Stimulated activated CD8-positive, alpha-beta memory T cell treated with anti-CD3 and anti-CD28 coated beads, Interleukin-2, amount 100 ng/mL, for 1 hour (primary cell): ENCODE results near the gene APCDD1L.

Source experiments
- DNase-seq, 2 donors: peaks; one replicate each; pipeline ENCODE4 v3.0.0-alpha.2; 2020; ENCODE audit warnings: low read depth in 2 of 2

The APCDD1L gene

DNA sequence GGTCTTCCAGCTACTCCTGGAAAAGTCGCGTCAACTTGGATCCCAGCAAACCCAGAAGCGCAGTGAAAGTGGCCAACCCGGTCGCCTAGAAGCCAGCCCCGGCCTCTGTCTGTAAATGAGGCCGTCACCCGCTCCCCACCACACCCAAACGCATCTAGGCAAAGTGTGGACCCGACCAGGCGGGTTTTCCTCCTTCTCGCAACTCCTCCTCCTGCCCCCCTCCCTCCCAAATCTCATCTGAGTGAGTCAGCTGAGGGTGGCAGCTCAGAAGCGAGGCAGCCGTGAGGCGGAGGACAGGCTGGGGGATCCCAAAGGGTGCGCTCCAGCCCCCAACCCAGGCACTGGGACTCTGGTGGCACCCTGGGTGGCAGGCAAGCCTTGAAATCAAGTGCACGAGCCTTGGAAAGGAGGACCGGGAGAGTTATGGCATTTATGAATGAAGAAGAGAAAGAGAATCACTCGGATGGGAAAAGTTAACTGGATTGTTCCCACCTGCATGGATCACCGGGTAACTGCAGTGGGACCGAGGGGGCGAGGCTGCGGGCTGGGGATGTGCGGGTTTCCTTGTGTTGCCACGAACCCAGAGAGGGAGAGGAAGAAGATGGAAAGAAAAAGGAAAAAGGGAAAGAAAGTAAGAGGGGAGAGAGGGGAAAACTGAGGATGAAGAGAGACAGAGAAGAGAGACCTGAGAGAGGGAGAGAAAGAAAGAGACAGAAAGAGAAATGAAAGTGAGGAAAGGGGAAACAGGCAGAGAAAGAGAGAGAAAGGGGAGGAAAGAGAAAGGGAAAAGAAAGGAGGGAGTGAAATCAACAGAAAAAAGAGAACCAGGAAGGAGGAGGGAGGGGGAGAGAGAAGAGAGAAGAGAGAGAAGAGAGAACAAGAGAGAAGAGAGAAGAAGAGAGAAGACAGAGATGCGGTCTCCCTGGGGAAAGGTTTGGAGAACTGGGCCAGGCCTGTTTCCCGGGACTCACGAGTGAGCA, at the start of gene APCDD1L:
Gene APCDD1L (minus strand): TSS at position 167 of the 980 bp plus-strand sequence. CDS start 692 bp downstream, outside the sequence.
- DNase-seq = no peak

DNA sequence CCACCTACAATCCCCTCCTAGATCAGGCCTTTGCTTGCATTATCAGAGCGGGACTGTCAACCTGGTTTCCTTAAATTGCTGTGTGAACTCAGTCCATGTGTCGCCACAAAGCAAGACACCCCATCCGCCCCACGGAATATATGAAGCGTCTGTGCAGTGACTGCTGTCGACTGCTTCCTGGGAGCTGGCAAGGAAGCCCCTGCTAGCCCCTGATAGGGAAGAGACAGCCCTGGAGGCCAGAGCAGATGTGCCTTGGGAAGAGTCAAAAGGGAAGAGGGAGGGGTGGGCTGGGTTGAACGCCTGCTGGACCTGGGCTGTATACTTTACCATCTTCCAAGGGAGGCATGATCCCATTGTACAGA, 44.1 kb upstream of the APCDD1L start:
- no peak for DNase-seq

DNA sequence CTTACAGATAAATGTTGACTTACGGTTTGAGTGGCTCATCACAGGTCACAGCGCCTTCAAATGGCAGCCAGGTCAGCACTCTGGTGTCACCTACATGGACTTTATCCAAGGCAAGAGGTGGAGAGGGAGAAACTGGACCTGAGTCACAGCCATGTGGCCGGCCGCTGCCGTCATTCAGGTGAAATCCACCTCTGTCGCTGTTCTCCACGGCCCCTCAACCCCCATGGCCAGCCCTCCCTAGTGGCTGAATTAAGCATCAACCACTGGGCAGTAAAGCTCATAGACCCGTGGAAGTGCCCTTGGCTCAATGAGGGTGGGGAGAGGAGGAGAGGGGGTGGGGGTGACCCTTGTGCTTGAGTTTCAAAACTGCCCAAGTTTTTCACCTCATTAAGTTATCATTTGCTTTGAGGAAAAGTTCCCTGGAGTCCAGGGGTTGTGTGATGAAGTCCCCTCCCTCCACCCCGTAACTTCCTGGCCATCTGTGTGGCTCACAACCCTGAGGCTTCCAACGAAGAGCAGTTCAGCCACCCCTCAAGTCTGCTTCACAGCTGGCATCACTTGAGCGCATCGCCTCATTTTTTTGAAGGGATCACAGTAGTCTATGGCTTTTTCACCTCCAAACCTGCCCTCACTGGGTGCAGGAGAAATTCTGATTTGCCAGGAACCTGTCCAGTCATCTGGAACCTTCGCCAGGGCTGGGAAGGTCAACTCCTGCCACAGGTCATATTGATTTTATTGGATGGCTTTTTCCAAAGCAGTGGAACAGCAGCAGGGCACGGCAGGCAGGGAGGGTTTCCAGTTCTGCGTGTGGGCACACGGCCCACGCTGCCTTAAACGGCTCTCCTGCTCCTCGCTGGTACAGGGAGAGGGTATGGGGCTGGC, 43.5 kb upstream of the APCDD1L start:
- DNase-seq = no peak

DNA sequence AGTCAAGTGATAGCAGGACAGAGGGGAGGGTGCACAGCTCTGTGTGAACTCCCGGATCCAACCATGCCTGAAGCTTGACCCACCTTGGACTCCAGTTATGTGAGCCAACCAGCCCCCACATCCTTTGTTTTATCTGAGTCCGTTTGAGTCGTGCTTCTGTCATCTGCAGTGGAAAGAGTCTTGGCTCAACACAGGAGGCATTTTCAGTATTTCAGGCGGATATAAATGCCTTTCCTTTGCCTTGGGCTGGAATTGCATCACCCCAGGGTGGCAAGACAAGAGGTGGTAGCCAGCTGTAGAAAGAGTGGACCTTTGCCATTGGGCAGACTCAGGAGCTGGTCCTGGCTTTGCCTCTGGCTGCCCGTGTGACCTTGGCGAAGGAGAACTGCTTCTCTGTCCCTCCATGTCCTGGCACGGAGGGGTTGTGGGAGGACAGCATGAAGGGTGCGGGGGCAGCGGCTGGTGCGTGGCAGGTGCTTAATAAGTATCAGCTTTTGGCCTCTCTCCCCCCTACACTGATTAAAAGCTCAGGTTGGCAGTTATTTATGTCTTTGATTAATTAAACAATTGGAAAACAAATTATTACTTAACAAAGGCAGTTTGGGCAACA, 42.6 kb upstream of the APCDD1L start:
- DNase-seq = no peak

DNA sequence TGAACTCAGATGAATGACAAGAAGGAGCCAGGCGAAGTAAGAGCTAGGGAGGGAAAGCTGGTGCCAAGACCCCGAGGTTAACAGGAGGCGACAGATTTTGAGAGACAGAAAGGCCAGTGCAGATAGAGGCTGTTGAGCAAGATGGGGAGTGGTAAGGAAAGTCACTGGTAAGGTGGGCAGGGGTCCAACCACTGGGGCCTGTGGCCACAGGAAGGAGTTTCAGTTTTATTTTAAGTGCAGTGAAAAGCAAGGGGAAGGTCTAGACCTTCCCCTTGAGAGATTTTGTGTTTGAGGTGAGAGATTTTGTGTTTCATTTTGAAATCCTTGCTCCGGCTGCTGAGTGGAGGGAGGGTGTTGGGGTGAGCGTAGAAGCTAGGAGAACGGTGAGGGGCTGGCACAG, 41.8 kb upstream of the APCDD1L start:
- no peak for DNase-seq

DNA sequence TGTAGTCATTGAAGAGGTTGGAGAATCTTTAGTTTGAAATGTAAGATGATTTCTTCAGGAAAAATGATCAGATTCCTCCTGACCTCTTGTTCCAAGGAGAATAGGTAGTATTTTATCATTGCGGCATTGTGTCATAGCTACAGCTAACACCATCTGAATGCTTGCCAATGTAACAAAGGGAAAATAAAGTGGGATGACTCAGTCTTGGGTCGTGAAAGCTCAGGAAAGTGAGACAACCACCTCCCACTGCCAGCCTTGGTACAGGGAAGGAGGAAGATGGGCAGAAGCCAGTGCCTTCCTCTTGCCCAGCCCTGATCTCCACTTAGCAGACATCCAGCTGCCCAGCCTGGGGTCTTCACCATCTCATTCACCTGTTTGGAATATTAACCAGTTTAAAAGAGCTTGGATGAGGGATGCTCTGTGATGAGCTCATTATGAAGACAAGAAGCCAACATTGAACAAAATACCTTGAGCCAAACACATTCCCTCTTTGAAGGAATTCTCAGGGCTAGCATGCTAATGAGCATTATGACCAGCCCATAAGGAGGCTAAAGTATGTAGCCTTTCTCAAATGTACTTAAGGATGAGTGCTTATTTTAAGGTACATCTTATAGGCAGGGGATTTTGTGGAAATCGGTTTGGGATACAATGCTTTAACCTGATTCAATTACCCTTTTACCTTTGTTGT, 40.0 kb upstream of the APCDD1L start:
- DNase-seq = no peak

DNA sequence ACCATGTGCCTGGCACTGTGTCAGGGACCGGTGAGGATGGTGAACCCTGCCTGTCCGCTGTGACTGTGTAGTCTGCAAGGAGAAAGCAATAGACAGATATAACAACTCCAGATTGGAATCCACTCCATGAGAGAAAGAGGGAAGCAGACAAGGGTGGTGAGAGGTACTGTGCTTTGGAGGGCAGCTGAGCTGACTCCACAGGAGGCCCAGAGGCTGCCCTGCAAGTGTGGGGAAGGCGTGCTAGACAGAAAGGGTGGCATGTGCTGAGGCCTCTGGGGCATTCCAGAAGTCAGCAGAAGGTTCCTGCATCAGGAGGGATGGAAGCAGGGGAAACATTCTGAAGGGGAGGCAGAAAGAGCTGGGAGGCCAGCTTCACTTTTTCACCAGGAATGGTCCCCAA, 39.3 kb upstream of the APCDD1L start:
- DNase-seq = no peak

DNA sequence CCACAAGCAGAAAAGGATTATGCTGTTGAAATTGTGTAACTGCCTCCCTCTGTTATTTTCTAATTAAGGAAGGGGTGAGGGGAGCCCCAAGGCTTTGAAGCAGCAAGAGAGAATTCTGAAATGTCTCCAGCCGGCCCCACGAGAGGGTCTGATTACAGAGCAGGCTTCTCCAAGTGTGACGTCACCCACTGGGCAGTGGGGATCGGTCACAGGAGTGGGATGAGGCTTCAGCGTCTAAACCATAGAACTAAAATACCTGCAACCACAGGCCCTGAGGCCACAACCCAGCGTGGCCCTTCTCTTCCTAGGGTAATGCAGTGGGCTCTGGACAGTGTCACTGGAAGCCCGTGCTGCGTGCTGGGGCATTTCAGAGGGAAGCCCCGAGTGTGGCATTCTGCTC, 38.6 kb upstream of the APCDD1L start:
- no peak for DNase-seq

DNA sequence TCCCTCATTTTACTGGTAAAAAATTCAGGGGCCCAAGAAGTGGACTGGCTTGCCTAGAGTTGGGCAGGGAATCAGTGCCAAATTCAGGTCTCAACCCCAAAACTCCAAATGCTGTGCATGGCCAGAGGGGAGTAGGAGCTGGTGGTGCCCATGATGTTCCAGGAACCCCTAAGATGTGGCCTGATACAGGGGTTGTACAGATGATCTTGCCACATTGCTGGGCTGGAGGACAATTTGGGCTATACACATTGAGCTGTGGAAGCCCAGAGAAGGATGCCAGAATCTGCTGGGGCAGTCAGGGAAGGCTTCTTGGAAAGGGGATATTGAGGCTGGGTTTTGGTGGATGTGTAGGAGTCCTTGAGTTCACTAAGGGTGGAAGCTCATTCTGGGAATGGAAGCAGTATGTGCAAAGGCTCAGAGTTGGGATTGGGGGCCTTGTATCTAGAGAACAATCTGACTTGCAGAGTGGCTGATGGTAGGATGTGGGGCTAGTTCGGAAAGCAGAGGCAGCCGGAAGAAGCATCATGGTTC, 38.0 kb upstream of the APCDD1L start:
- no peak for DNase-seq

DNA sequence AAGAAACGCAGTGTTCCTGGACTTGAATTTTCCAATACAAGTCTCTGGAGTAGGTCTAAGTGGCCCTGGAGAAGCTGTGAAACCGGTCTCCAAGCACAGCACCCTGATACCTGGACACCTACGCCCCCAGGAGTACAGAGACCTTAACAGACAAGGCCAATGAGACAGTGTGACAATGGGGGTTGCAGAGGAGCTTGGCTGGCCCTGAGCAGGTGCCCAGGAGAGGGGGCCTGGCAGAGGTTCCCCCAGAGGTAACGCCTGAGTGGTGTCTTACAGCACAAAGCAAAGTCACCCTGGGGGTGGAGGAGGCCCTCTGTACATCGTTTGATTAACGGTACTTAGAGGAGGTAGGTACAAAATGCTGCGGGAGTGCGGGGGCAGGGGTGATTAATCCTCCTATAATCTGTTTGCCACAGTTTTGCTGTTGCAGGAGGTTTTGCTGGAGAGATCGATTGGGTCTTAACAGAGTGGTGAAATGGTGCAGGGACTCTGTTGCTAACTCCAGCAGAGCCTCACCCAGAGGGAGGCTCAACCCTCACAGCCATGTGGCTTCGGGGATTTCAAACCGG, 37.3 kb upstream of the APCDD1L start:
- DNase-seq = no peak

DNA sequence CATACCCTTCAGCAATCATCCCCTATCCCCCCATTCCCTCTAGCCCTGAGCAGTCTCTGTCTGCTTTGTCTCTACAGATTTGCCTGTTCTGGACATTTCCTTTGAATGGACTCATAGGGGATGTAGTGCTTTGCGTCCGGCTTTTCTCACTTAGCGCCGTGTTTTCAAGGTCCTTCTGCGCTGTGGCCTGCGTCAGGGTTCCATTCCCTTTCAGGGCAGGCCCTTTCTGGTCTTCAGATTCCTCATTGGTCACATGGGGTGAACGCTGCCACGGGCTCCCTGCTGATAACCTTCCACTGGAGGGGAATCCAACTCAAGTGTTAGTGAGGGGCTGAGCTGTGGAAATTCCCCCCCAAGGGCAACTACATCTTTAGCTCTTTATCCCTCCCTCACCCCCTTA, 36.4 kb upstream of the APCDD1L start:
- no peak for DNase-seq

DNA sequence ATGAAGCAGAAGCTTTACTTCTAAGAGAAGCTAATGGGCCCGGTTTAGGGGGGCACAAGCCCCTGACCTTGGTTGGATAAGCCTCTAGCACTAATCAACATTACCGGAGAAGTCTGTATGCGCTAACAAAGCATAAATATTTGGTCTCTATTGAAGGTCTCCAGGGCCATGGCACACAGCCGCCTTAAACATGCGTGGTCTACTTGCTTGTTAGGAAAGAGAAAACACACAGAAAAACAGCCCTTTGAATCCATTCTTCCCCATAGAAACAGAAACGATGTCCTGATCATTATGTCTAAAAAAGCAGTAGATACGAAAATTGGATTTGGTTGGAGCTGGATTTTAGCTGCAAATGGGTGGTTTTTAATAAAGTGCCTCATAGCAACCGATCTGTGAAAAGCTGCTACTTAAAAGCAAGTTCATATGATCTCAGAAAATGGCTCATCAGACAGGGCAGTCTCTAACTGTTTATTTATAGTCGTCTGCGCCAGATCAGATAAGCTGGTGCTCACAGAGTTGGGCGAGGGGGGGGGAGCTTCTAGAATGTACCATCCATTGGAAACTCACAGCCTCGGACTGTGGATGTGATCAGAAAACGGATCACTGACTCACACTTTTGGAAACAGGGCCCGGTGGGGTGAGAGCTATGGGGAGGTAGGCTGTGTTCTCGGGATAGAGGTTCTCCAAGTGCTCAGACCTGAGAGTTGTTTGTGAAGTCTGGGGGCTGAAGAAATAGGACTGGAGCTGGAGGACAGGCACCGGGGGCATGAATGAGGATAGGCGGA, 35.3 kb upstream of the APCDD1L start:
- no peak for DNase-seq

DNA sequence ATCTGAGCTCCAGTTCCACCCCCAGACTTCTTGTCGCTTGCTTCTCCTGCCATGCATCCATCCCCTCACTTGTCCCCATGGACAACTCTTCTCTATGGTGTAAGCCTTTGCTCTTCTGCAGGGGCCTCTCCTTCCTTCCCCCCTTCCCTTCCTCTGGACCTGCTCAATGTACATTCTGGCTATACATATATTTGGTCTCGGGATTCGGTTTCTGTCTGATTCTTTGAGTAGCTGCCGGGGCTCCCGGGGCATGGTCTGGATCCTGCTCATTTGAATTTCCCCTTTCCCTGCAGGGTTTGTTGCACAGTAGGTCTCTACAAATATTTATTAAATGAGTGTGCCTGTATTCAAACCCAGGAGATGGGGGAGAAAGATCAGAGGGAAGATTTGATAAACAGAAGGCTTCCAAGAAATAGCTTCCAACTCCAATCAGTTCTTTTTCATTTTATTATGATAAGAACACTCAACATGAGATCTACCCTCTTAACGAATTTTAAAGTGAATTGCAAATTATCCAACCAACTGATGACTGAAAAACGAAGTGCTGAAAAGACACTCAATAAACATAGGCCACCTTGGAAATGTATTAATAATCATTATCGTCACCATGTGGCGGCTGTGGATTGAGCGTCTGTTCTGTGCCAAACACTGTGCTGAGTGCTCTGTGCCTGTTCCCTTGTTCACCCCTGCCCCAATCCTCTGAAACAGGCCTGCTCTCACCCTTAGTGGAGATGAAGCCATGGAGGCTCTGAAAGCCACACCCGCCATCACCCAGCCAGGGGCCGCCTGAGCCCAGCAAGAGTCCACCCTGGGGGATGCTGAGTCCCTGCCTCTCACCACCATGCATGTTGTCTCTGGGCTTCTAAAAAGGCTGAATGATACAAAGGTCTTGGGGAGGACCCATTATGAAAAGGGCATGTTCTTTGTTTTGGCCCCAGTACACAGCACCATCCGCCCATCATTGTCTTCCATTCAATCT, 34.3 kb upstream of the APCDD1L start:
- no peak for DNase-seq

DNA sequence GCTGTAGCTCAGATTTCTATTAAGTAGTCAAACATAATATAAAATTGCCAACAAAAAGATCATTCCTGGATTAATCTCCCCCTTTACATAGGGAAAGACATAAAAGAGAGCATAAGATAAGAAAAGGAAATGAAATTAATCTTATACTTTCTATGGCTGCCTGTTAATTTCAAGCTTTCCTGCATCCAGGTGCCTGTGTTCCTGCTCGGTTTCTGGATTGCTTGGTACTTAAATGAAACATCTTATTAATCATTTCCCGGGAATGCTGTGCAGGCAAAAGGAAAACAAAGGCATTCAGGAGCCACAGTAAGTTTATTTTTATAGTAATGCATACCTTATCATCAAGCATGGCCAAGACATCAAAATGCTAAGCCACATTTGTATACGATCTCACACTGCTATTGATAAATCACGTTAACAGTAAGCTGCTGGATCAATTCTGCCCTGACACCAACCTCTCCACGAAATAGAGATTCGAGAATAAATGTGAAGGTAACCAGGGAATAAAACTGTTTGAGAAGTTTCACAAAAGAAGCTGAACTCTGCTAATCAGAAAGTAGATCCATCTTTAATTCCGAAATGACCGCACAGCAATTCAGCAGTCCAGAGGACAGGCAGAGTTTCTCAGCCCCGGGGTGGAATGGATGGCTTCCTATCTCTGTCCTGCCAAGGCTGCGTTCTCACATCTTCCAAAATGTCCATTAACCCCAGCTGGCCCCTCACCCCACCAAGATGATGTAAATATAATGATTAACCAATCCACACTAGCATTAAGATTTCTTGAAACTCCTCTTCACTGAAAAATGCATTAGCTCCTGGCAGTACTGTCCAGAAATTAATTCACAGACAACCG, 32.6 kb upstream of the APCDD1L start:
- DNase-seq = no peak

DNA sequence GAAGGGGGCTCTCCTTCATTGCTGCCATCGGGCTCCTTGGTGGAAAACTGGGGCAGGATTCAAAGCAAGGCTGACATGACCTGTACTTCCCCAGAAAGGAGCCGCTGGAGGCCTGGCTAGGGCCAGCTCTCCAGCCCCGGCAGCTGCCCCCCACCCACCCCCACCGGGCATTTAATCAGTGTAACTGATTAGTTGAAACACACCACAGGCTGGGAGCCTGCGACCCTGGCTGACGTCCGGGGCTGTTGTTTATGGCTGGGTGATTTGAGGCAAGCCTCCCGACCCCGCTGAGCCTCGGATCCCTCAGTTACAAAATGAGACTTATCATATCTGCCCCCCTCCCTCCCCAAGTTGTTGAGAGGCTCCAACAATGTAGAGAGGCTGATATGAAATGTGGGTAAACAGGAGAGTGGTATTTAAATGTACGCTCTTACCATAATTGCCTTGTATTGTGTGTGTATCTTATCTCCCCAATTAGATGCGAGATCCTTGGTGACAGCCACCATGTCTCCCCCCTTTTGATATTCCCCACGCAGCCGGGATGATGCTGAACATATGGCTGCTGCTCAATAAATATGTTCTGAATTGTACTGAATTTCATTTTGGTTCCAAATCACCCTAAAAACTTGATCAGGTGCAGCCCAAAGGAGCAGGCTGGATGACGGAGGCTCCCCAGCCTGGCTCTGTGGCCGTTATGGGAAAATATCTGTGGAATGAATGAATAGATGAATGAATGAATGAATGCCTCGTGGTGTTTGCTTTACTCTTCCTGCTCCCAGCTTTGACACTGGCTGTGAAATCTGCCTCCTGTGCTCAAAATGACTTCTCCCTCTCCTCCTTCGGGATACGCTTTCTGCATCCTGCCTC, 31.8 kb upstream of the APCDD1L start:
- DNase-seq = no peak

DNA sequence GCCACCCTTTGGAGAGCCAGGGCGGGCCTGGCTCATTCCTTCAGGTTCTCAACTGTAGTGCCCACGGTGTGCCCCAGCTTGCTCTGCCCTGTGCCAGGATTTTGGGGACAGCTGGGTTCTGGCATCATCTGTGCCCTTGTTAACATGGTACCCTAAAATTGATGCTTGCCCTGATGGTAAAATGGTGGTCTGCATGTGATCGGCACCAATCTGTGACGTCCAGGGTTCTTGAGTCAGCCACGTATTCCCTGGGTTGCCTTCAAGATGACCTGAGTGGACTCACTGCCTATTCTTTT, 31.2 kb upstream of the APCDD1L start:
- no peak for DNase-seq
